Large intestine (tissue), 3 donors: ENCODE measurements around the gene LRMDA. TPM values are rescaled to one million over a fixed set of nuclear protein-coding genes. Genes with fewer than 3 reads are reported as not detected.

Source experiments
- DNase-seq, 2 donors: peaks; one replicate each; pipeline versions ENCODE4 v3.0.0 to v3.0.0-alpha.2; 2013
- H3K27ac ChIP-seq: one replicate; pipeline ENCODE4 v1.5.1; 2013; ENCODE audit warnings: low read length
- H3K27me3 ChIP-seq: 2 replicates; pipeline ENCODE4 v1.6.1; 2013; ENCODE audit warnings: low read length; ENCODE audit not compliant: control insufficient read depth, insufficient read depth
- H3K36me3 ChIP-seq: 2 replicates; pipeline ENCODE4 v1.6.1; 2013; ENCODE audit warnings: low read length; ENCODE audit not compliant: control insufficient read depth, insufficient read depth
- H3K4me1 ChIP-seq: one replicate; pipeline ENCODE4 v1.6.1; 2013; ENCODE audit warnings: low read length; ENCODE audit not compliant: control insufficient read depth, insufficient read depth
- H3K4me3 ChIP-seq: one replicate; pipeline ENCODE4 v1.5.1; 2013; ENCODE audit warnings: low read length
- H3K9me3 ChIP-seq: one replicate; pipeline ENCODE4 v1.6.1; 2013; ENCODE audit warnings: mild to moderate bottlenecking, low read depth, low read length, moderate library complexity; ENCODE audit not compliant: control insufficient read depth
- WGBS: methylation state at CpG from one replicate; pipeline ENCODE4 v1.1.5; 2013; ENCODE audit warnings: low lambda C conversion rate; ENCODE audit not compliant: insufficient coverage; 5-methylcytosine and 5-hydroxymethylcytosine counted together
- polyA plus RNA-seq: library from polyadenylated mRNA; unstranded; fragments of 120-200 nt; gene quantifications from one replicate; pipeline ENCODE4 v1.2.1, GENCODE V29; 2013

LRMDA gene
- polyA plus RNA-seq, 1 donor, result 5.3 TPM

- Histone ChIP-seq H3K27ac (no peak overlapping the region), H3K4me3 (no peak overlapping the region), H3K9me3 (peaks cover 9% of the 10 kb centered on the region), H3K36me3 (no peaks in the 10 kb centered on the region), H3K27me3 (no peaks in the 10 kb centered on the region), H3K4me1 (peaks cover 7% of the 10 kb centered on the region)
- DNase-seq, result no peak
Observed at GRCh38 chr10:75550191-75550590, 118.8 kb downstream of the LRMDA start.

GRCh38 chr10:75552171-75552570, 120.7 kb downstream of the LRMDA start:
- no peaks in the 10 kb centered on the region for H3K27me3 ChIP-seq
- WGBS, result 100% methylated on average over 1 of the region's 1 CpG
- H3K4me1 ChIP-seq, result peaks cover 2% of the 10 kb centered on the region
- H3K9me3 ChIP-seq, result peaks cover 9% of the 10 kb centered on the region
- no peak overlapping the region for H3K27ac ChIP-seq
- DNase-seq, result no peak
- no peaks in the 10 kb centered on the region for H3K36me3 ChIP-seq
- no peak overlapping the region for H3K4me3 ChIP-seq

GRCh38 chr10:75553550-75553949, 122.1 kb downstream of the LRMDA start:
- Histone ChIP-seq H3K4me3 (no peak overlapping the region), H3K9me3 (peaks cover 9% of the 10 kb centered on the region), H3K4me1 (no peaks in the 10 kb centered on the region), H3K27ac (no peak overlapping the region), H3K36me3 (no peaks in the 10 kb centered on the region), H3K27me3 (no peaks in the 10 kb centered on the region)
- no CpG with 5 or more reads among the region's 1 CpG for WGBS
- DNase-seq, result no peak

GRCh38 chr10:75555323-75555722, 123.9 kb downstream of the LRMDA start:
- H3K9me3 ChIP-seq, result peaks cover 9% of the 10 kb centered on the region
- DNase-seq, result no peak
- H3K4me1 ChIP-seq, result no peaks in the 10 kb centered on the region
- H3K27me3 ChIP-seq, result no peaks in the 10 kb centered on the region
- no peak overlapping the region for H3K27ac ChIP-seq
- no peak overlapping the region for H3K4me3 ChIP-seq
- no peaks in the 10 kb centered on the region for H3K36me3 ChIP-seq

GRCh38 chr10:75556320-75556719, 124.9 kb downstream of the LRMDA start:
- no peak for DNase-seq
- no peaks in the 10 kb centered on the region for H3K4me1 ChIP-seq
- no peak overlapping the region for H3K4me3 ChIP-seq
- WGBS, result 80% methylated on average over 1 of the region's 2 CpGs
- no peaks in the 10 kb centered on the region for H3K27me3 ChIP-seq
- no peaks in the 10 kb centered on the region for H3K36me3 ChIP-seq
- H3K9me3 ChIP-seq, result peaks cover 9% of the 10 kb centered on the region
- no peak overlapping the region for H3K27ac ChIP-seq

GRCh38 chr10:75565286-75566251, 134.1 kb downstream of the LRMDA start:
- WGBS, result 80% methylated on average over 1 of the region's 5 CpGs
- Histone ChIP-seq H3K36me3 (no peaks in the 10 kb centered on the region), H3K27ac (no peak overlapping the region), H3K9me3 (no peaks in the 10 kb centered on the region), H3K4me3 (no peak overlapping the region), H3K4me1 (no peaks in the 10 kb centered on the region), H3K27me3 (no peaks in the 10 kb centered on the region)
- no peak for DNase-seq

- Histone ChIP-seq H3K4me1 (no peaks in the 10 kb centered on the region), H3K27ac (no peak overlapping the region)
Observed at GRCh38 chr10:75568450-75569130, 137.2 kb downstream of the LRMDA start.

GRCh38 chr10:75569506-75569905, 138.1 kb downstream of the LRMDA start:
- Histone ChIP-seq H3K4me3 (no peak overlapping the region), H3K9me3 (peaks cover 5% of the 10 kb centered on the region), H3K4me1 (no peaks in the 10 kb centered on the region), H3K27ac (no peak overlapping the region), H3K36me3 (no peaks in the 10 kb centered on the region), H3K27me3 (no peaks in the 10 kb centered on the region)
- no peak for DNase-seq
- WGBS, result no CpG with 5 or more reads among the region's 1 CpG

More at GRCh38 chr10:75568450-75569130, 137.2 kb downstream of the LRMDA start:
- no peak overlapping the region for H3K4me3 ChIP-seq
- WGBS, result no CpG with 5 or more reads among the region's 1 CpG
- H3K36me3 ChIP-seq, result no peaks in the 10 kb centered on the region
- no peak for DNase-seq
- H3K27me3 ChIP-seq, result no peaks in the 10 kb centered on the region
- H3K9me3 ChIP-seq, result peaks cover 5% of the 10 kb centered on the region

GRCh38 chr10:75572478-75572877, 141.1 kb downstream of the LRMDA start:
- no peaks in the 10 kb centered on the region for H3K36me3 ChIP-seq
- peaks cover 2% of the 10 kb centered on the region for H3K4me1 ChIP-seq
- peaks cover 5% of the 10 kb centered on the region for H3K9me3 ChIP-seq
- DNase-seq, result no peak
- no peak overlapping the region for H3K27ac ChIP-seq
- no peak overlapping the region for H3K4me3 ChIP-seq
- H3K27me3 ChIP-seq, result no peaks in the 10 kb centered on the region
- no CpG with 5 or more reads among the region's 2 CpGs for WGBS

- peaks cover 2% of the 10 kb centered on the region for H3K4me1 ChIP-seq
- H3K4me3 ChIP-seq, result no peak overlapping the region
- no CpG with 5 or more reads among the region's 4 CpGs for WGBS
- H3K36me3 ChIP-seq, result no peaks in the 10 kb centered on the region
- H3K27me3 ChIP-seq, result no peaks in the 10 kb centered on the region
- no peak overlapping the region for H3K27ac ChIP-seq
- H3K9me3 ChIP-seq, result peaks cover 5% of the 10 kb centered on the region
- no peak for DNase-seq
Observed at GRCh38 chr10:75575940-75576339, 144.5 kb downstream of the LRMDA start.
